HFFc6 (cell line): Measurements from ENCODE around the gene EGLN1. TPM values are rescaled to one million over a fixed set of nuclear protein-coding genes. Genes with fewer than 3 reads are reported as not detected.

Experiments
- DNase-seq: peaks from one replicate; pipeline ENCODE4 v3.0.0-alpha.2; 2018
- H3K27ac Mint-ChIP-seq: 2 replicates; pipeline ENCODE4 v1.8.0; 2020; ENCODE audit warnings: mild to moderate bottlenecking, mixed read lengths
- H3K27me3 Mint-ChIP-seq: 2 replicates; pipeline ENCODE4 v1.8.0; 2021; ENCODE audit warnings: mild to moderate bottlenecking, moderate library complexity, mixed read lengths; ENCODE audit not compliant: insufficient read depth
- H3K36me3 Mint-ChIP-seq: 2 replicates; pipeline ENCODE4 v1.8.0; 2021; ENCODE audit warnings: low read depth, mixed read lengths
- H3K4me1 Mint-ChIP-seq: 2 replicates; pipeline ENCODE4 v1.8.0; 2020; ENCODE audit warnings: low read depth, mixed read lengths
- H3K4me3 Mint-ChIP-seq: 2 replicates; pipeline ENCODE4 v1.8.0; 2020; ENCODE audit warnings: mild to moderate bottlenecking, moderate library complexity, mixed read lengths
- H3K9me3 Mint-ChIP-seq: 2 replicates; pipeline ENCODE4 v1.8.0; 2020; ENCODE audit warnings: mild to moderate bottlenecking, mixed read lengths
- total RNA-seq, 6 experiments: library from RNA; stranded (reverse); fragmentation: NEBNext Ultra II Directional; extraction: Animal tissue kit (Norgen Biotek cat#: 25700); gene quantifications; 2 replicates in 1 of 6; 3 replicates in 5 of 6; pipeline ENCODE4 v1.2.3, GENCODE V29; 2021
- TF ChIP-seq, protein P1 (sequence below): fragments of 200-600 bp; sonication (generic); IDR thresholded peaks from 2 replicates; pipeline ENCODE4 v1.5.0; 2021; ENCODE audit warnings: antibody characterized with exemption, mild to moderate bottlenecking

EGLN1 gene
- total RNA-seq, 6 experiments from 2014 or later: 22.5 to 31.8 (median 26.0) TPM

DNA sequence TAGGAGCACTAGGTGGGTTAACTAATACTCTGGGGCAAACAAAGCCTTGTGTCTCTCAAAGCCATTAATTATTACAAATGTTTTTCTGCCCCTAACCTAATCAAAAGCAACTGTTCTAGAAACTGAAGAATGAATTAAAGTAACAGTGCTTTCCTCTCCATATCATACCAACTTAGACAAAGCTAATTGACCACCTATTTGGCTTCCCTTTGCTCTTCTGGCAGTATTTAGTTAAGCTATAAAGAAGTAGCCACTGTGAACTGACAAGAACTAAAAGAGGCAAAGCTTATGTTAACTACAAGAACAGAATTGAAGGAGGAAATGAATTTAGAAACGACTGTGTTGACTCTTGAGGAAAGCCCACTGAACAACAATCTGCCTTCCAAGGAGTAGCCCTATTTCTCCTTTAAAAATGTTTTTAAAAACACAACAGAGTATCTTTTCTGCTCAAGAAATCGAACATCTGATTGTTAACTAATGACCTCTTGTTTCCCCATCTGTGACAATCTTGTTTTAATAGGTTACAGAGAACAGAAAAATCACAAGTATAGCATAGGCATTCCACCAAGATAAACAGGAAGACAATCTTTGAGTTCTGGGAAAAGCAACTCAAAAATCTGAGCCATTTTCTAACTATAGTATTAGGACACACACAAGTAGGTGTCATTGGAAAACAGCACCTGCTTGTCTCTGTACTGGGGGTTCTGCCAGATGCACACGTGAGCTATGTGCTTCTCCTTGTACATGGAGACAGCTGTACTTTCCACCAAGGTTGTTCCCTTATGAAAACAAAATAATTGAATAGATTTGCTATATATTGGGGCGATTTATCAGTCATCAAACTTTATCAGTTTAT, 3.1 kb upstream of the EGLN1 start:
- Mint-ChIP-seq H3K4me1 (peaks cover 15% of the 10 kb centered on the region), H3K27me3 (peaks cover 4% of the 10 kb centered on the region; the same call in 1 of the 2 replicates), H3K4me3 (no peak overlapping the region), H3K9me3 (peaks cover 3% of the 10 kb centered on the region), H3K27ac (no peak overlapping the region), H3K36me3 (peaks cover 3% of the 10 kb centered on the region; the same call in 1 of the 2 replicates)
- TF ChIP-seq, protein P1, sequence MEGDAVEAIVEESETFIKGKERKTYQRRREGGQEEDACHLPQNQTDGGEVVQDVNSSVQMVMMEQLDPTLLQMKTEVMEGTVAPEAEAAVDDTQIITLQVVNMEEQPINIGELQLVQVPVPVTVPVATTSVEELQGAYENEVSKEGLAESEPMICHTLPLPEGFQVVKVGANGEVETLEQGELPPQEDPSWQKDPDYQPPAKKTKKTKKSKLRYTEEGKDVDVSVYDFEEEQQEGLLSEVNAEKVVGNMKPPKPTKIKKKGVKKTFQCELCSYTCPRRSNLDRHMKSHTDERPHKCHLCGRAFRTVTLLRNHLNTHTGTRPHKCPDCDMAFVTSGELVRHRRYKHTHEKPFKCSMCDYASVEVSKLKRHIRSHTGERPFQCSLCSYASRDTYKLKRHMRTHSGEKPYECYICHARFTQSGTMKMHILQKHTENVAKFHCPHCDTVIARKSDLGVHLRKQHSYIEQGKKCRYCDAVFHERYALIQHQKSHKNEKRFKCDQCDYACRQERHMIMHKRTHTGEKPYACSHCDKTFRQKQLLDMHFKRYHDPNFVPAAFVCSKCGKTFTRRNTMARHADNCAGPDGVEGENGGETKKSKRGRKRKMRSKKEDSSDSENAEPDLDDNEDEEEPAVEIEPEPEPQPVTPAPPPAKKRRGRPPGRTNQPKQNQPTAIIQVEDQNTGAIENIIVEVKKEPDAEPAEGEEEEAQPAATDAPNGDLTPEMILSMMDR: no peak
- DNase-seq: no peak

DNA sequence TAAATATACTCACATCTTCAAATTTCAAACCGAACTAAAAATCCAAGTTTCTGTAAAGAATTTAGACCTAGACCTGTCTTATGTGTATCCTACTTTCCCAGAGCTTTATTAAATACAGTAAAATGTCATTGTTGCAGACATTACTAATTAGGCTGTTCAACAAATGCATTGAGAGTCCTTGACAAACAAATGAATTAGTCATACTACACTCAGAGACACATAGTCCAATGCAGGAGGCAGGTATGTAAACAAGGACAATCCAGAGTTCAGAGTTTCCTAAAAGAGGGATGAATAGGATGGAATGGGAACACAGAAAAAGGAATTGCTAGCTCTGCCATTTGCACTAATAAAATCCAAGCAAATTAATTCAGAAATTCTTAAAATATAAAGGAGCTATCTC, 1.6 kb upstream of the EGLN1 start:
- Mint-ChIP-seq H3K27ac (no peak overlapping the region), H3K36me3 (no peaks in the 10 kb centered on the region; the same call in 1 of the 2 replicates), H3K4me3 (peak overlapping the region; percentile 2; the same call in 1 of the 2 replicates), H3K27me3 (0 out of 2 replicates have a peak, but pooled peaks cover 2% of the 10 kb centered on the region), H3K9me3 (no peaks in the 10 kb centered on the region), H3K4me1 (peaks cover 26% of the 10 kb centered on the region)
- DNase-seq: peak; percentile 3
- TF ChIP-seq, protein P1: no peak

DNA sequence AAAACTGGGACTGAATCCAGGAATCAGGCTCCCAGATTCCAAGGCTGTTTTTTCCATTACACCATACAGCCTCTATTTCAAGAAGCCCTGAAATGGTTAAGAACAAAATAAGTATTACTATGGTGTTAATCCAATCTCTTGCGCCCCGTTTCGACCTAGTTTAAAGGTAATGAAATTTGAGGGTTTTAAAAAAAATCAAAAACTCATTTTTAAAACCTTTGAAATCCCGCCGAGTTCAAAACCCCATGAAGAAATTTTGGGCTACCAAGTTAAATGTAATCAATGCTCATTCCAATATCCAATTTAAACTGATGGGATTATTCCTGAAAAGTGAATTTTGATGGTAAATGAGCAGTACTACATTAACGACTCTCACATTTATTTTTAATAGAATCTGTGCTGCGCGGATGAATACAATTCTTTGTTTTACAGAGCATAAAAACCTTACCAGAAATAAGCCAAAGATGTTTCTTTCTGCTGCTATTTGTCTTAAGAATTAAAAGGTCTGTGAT, 767 bp upstream of the EGLN1 start:
- Mint-ChIP-seq H3K4me1 (peaks cover 34% of the 10 kb centered on the region), H3K36me3 (no peaks in the 10 kb centered on the region; the same call in 1 of the 2 replicates), H3K9me3 (no peaks in the 10 kb centered on the region), H3K27ac (peak overlapping the region; percentile 90), H3K27me3 (0 out of 2 replicates have a peak, but pooled peaks cover 2% of the 10 kb centered on the region), H3K4me3 (peak overlapping the region; percentile 92)
- DNase-seq: no peak
- TF ChIP-seq, protein P1: no peak

DNA sequence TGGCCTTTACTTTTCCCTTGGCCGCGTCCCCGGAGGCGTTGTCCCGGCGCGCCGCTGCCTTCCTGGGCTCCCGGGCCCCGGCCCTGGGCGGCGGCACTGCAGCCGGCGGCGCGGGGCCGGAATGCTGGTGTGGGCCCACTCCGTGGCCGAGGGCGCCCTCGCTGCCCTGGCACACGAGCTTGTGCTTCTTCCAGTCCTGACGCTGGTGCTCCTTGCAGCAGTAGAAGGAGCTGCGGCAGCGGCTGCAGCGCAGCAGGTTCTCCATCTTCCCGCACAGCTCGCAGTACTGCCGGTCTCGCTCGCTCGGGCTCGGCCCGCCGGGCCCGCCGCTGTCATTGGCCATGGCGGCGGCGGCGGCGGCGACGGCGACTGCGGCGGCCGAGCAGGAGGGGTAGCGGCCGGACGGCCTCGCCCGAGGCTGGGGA, 529 bp downstream of the EGLN1 start:
- Mint-ChIP-seq H3K4me1 (peaks cover 47% of the 10 kb centered on the region), H3K27ac (no peak overlapping the region), H3K36me3 (no peaks in the 10 kb centered on the region; the same call in 1 of the 2 replicates), H3K4me3 (peak overlapping the region; percentile 77), H3K27me3 (0 out of 2 replicates have a peak, but pooled peaks cover 2% of the 10 kb centered on the region), H3K9me3 (no peaks in the 10 kb centered on the region)
- DNase-seq: peak; percentile 29
- TF ChIP-seq, protein P1: no peak

DNA sequence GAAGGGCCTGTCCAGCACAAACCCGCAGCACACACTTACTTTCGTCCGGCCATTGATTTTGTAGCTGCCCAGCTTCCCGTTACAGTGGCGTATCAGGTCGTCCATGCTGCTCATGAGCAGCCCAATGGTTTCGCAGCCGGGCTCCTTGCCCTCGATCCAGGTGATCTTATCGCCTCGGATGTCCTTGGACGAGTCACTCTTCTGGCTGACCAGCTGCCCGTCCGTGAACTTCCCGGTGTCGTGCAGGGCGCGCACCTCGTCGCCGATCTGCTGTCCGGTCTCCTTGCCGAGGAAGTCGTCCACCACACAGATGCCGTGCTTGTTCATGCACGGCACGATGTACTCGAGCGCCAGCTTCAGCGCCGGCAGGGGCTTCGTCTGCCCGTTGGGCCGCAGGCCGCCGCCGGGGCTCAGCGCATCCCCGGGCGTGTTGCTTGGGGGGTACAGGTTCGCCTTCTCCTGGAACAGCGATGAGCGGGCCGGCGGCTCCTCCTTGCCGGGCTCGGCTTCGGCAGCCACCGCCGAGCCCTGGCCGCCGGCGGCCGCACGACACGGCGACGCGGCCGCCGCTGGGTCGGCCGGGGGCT, 1.0 kb downstream of the EGLN1 start:
- DNase-seq: peak; percentile 23
- peak overlapping the region; percentile 64 for H3K27ac Mint-ChIP-seq
- TF ChIP-seq, protein P1: no peak
- no peaks in the 10 kb centered on the region for H3K27me3 Mint-ChIP-seq
- H3K36me3 Mint-ChIP-seq: no peaks in the 10 kb centered on the region; the same call in 1 of the 2 replicates
- H3K9me3 Mint-ChIP-seq: no peaks in the 10 kb centered on the region
- peaks cover 49% of the 10 kb centered on the region for H3K4me1 Mint-ChIP-seq
- peak overlapping the region; percentile 93 for H3K4me3 Mint-ChIP-seq
